NCI-H146 (cell line): Measurements from ENCODE around the gene COL2A1.

Experiments
- DNase-seq: peaks from one replicate; lab custom pipeline; 2025; lab: John Stamatoyannopoulos, UW

Gene COL2A1

DNA sequence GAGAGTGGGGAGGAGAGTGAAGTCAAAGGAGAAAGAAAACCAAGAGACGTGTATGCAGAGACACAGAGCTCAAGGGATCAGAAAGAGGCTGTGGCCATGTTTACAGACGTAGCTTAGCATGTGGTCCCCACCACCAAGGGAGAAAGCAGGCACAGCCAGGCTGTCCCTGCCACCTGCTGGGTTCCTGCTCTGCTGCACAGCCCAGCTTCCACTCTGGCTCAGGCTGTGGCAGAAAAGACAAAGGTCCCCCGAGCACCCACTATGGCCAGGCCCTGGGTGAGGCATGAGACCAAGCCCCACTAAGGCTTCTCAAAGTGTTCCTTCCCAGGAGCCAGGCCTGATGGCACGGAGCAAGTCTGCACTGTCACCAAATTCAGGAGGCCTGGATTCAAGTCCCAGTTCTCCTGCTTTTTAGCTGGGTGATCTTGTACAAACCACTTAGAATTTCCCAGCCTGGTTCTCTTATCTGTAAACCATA is 25.9 kb upstream of the COL2A1 start:
- DNase-seq = peak; percentile 88

- DNase-seq = peak; percentile 49
Measured at GRCh38 chr12:48029491-48030172, 25.4 kb upstream of the COL2A1 start.

- DNase-seq = no peak
Measured at GRCh38 chr12:48028541-48029431, 24.5 kb upstream of the COL2A1 start.

DNA sequence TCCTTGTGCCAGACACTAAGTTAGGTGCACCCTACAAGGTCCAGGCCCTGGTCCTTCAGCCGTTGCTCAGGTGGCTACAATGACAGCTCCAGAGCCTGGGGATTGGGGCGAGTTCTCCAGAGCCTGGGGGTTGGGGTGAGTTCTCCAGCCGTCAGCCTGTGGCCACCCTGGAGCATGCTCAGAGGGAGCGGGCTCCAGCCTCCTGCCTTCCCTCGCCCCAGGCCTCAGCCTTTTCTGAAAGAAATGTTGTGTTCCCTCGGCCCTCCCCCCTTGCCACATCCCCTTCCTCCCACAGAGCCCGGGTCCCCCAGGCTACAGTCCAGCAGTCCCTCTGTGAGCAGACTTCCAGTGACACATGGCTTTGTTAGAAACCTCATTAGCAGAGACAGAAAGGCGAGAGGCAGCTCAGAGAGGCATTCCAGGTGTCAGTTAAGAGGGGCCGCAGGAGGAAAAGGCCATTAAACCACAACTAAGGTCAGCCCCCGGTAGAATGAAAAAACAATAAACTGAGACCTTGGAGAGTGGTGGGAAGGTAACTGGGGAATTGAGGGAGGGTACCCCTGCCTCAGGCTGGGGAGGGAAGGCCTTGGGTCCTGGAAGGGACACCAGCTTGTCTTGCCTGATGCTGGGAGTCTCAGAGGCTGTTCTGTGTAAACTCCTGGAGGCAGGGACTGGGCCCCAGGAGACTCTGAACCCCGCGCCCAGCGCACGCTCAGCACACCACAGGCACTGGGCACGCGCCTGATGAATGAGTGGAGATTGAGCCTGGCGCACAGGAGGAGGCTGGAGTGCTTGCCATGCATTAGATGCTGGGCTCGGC is 23.1 kb upstream of the COL2A1 start:
- no peak for DNase-seq

GRCh38 chr12:48026060-48026827 is 22.0 kb upstream of the COL2A1 start:
- DNase-seq = no peak

- no peak for DNase-seq
Measured at GRCh38 chr12:48025281-48025680, 21.0 kb upstream of the COL2A1 start.

DNA sequence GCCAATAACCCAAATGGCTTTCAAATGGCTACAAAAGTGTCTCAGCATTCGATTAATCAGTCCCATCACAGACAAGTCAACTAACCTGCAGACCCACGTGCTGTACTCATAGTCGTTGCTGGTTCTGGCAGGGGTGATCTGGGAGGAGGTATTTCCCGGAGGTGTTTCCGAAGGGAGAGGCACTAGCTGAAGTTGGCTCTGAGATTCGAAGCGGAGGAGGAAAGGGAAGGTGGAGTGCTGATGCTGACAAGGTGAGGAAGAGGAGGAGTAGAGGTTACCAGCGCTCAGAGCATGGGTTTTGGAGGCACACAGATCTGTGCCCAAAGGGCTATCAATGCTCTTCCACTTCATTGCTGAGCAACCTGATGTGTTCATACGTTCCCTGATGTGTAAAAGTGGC is 20.5 kb upstream of the COL2A1 start:
- no peak for DNase-seq

DNA sequence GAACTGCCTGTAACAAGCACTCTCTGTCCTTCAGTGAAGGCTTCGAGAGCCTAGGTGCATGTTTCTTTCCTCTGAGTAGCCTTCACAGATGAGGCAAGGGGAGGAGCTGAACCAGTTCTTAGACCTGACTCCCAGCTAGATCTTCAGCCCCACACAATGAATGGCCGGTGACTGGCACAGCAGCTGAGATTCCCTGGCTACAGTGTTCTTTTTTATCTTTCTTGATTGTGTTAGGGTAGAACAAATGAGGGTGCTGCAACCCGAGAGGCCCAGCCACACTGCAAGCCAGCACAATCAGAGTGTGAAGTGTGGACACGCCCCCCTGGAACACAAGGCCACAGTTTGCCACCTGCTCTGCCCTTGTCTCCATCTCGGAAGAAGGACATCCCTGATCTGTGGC is 19.1 kb upstream of the COL2A1 start:
- peak; percentile 92 for DNase-seq

DNA sequence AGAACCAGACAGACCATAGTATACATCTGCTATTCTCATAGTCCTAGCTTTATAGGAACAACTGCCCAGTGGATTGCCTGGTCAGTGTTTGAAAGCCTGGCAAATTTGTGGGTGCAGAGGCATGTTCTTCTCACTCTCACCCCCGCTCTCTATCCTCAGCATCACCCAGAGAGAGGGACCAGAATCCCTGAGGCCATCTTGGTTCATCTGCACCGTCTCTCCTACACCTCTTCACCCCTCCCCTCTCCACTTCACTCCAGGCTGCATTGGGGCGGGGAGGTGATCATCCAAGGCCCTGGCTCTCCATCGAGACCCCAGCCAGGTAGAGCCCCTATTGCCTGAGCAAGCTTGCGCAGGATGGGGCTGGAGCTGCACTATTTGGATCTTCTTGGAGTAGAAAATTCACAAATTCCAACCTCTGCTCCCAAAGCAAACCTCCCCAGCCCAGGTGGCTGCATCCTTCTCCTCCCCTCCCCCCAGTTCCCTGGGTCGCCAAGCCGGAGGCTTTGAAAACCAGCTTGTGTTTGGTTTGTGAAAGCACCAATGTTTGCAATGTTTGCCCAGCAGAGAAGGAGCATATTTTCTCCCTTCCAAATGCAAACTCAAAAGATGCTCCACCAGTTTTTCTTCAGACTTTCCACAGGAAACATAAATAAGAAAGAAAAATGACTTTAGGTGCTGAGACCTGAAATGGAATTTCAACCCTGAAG is 18.6 kb upstream of the COL2A1 start:
- peak; percentile 64 for DNase-seq

- DNase-seq = no peak
Measured at GRCh38 chr12:48022180-48022521, 17.9 kb upstream of the COL2A1 start.

DNA sequence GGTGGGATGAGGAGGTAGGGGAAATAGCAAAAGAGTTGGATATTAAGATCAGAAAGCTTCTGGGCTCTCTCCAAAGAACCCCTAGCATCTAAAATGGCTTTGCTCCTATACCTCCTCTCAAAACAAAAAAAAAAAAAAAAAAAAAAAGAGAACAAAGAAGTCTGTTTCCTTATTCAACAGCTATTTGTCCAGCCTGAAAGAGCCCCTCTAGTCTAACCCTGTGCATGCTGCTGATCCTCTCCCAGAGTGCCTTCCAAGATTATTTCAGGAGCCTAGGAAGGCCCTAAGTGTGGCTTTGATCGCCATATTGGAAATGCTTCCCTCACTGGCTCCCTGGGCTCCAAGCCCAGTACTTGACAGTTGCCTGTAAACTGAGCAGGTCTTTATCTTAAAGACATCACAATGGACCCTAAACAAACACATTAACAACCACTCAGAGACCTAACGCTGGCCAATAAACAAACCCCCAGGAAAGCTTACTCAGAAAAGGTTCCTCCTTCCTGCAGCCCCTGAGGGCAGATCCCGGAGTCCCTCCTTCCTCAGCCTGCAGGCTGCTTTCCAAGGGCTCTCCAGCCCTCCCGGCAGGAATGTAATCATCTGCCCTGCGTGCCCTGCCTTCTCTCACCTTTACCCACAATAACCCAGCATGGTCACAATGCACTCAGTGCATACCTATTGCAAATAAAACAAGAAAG is 17.4 kb upstream of the COL2A1 start:
- peak; percentile 98 for DNase-seq

GRCh38 chr12:48019639-48020265 is 15.5 kb upstream of the COL2A1 start:
- no peak for DNase-seq

DNA sequence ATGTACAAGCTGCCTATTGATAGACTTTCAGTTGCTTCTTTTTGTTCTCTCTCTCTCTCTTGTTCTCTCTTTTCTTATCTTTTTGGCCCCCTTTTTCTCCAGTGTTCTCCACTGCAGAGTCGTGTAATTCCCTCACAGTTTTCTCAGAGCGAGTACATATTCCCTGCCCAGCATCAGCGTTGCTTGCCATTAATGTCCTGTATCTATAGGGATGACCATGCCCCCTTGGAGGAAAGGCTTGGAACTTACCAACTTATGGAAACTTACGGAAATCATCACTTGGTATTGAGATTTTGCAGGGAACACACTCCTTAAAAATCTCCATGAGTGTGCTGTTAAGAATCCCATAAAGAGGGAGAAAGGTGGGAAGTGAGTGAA is 14.3 kb upstream of the COL2A1 start:
- DNase-seq = no peak

GRCh38 chr12:48017921-48018617 is 13.8 kb upstream of the COL2A1 start:
- no peak for DNase-seq

- DNase-seq = peak; percentile 89
Measured at GRCh38 chr12:48017496-48017895, 13.2 kb upstream of the COL2A1 start.

- DNase-seq = no peak
Measured at GRCh38 chr12:48016373-48017020, 12.2 kb upstream of the COL2A1 start.

DNA sequence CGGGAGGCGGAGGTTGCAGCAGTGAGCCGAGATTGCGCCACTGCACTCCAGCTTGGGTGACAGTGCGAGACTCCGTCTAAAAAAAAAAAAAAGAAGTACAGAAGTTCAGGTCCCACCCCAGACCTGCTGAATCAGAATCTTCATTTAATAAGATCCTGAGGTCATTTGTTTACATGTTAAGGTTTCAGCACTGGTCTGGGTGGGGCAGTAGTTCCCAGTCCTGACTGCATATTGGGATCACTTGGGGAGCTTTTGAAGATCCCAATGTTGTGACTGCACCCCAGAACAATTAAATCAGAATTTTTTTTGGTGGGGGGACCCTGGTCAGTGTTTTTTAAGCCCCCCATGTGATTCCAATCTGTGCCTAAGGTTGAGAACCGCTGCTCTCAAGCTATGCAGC is 11.7 kb upstream of the COL2A1 start:
- DNase-seq = no peak

GRCh38 chr12:48015129-48015528 is 10.9 kb upstream of the COL2A1 start:
- no peak for DNase-seq

DNA sequence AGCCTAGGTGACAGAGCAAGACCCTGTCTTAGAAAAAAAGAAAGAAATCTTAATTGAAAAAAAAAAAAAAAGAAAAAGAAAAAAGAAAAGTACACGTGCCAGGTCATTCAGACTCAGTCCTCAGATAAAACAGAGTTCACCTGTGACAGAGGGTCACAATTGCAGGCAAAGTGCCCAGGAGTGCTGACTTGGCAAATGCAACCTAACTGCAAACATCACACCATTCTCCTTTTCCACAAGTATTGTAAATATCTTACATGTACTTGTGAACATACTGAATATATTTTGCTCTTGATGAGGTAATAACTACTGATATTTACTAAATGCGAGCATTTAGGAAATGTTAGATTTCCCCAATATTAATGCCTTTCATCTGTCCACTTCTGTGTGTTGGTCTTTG is 9.0 kb upstream of the COL2A1 start:
- DNase-seq = no peak
